Measurements from ENCODE around the gene ETFB. TPM values are rescaled to one million over a fixed set of nuclear protein-coding genes. Genes with fewer than 3 reads are reported as not detected.

The ETFB gene
- total RNA-seq, 1 experiment from 2014 or later, result 497 TPM

GRCh38 chr19:51356159-51356801, 9.9 kb downstream of the ETFB start:
- in situ Hi-C loops (cut with HindIII; ENCODE audit: low pct_unique_long_range_greater_than_20kb, low sequenced_read_pairs), result no loop called here
- no peak for DNase-seq (ENCODE audit: low read depth)

GRCh38 chr19:51354742-51355148, 11.4 kb downstream of the ETFB start:
- DNase-seq (ENCODE audit: low read depth), result no peak
- in situ Hi-C loops (cut with HindIII; ENCODE audit: low pct_unique_long_range_greater_than_20kb, low sequenced_read_pairs), result no loop called here

DNA sequence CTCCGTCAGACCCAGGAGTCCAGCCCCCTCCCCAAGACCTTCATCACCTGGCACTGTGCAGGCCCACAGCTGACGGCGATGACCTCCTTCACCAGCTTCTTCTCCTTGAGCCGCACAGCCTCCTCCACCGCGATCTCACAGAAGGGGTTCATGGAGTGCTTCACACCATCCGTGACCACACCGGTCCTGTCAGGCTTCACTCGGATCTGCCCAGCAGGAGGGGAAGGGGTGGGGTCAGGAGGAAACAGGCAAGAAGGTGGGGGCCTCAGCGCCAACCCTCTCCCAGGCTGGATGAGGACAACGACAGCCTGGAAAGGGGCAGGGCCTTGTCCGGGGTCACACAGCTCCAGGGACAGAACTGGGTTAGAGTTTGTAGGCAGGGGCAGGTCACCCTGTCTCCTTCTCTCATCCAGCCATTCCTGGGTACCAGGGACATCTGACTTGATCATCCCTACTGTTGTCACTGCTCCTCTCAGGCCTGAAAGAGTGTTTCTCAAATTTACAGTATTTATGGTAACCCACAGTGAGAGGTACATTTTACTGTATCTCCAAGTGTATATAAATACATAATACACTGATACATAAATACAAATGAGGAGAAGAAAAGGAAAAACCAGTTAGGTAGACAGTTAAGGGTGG, 12.0 kb downstream of the ETFB start:
- no peak for DNase-seq (ENCODE audit: low read depth)
- in situ Hi-C loops (cut with HindIII; ENCODE audit: low pct_unique_long_range_greater_than_20kb, low sequenced_read_pairs), result no loop called here

- no peak for DNase-seq (ENCODE audit: low read depth)
- in situ Hi-C loops (cut with HindIII; ENCODE audit: low pct_unique_long_range_greater_than_20kb, low sequenced_read_pairs), result no loop called here
Measured at GRCh38 chr19:51352783-51353360, 13.3 kb downstream of the ETFB start.

DNA sequence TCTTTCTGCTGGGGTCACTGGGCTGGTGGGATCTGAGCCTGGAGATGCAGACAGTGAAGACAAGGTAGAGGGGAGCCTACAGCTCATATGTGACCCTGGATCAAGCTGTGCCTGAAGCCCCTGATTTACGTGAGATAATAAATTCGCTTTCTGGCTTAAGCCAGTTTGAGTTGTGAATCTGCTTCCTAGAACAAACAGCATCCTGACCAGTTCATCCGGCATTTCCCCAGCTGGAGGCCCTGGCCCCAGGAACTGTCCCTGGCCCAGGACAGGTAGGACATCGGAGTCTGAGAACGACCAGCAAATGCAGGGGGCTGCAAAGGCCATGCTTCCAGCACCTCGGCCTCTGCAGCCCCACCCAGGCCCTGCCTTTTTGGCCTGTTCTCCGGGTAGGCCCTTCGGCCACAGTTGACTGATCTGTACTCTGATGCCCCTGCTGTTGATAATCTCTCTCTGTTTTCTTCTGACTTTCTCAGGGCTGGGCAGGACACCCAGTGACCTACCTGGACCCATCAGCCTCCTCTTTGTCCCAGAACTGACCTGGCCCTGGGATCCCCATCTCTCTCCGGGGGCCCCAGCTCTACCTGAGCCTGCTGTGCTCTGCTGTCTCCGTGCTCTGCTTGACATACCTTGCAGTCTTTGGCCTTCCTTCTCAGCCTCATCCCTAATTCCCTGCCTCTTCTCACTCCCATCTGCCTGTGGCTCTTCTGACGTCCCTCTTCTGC, 14.8 kb downstream of the ETFB start:
- in situ Hi-C loops (cut with HindIII; ENCODE audit: low pct_unique_long_range_greater_than_20kb, low sequenced_read_pairs), result no loop called here
- DNase-seq (ENCODE audit: low read depth), result no peak

DNA sequence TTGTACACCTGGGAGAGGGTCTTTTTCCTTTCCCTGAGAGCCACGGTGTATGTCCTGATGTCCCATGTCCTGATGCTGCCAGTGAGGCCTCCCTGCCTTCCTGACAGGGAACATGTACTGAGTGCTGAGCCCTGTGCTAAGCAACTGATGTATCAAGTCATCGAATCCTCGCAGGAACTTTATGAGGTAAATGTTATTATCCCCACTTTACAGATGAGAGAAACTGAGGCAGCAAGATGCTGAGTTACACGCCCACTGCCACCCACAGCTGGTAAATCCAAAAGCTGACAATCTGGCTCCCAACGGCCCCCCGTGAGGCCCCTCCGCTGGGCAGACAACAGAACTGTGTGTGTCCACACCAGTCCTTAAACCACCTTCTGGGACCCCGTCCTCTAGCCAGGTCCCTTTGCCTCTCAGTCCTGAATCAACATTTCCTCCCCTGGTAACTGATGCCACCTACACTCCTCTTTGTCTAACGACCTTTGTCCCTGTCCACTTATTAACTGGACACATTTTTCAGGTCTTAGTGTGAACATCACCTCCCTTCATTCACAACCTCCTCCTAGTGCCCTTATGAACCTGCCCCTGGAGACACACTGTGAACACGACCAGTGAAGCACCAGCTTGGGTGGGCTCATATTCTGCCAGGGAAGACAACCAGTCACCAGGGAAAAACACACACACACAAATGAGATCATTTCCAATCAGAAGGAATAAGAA, 18.8 kb downstream of the ETFB start:
- in situ Hi-C loops (cut with HindIII; ENCODE audit: low pct_unique_long_range_greater_than_20kb, low sequenced_read_pairs), result no loop called here
- DNase-seq (ENCODE audit: low read depth), result peak; percentile 79

- in situ Hi-C loops (cut with HindIII; ENCODE audit: low pct_unique_long_range_greater_than_20kb, low sequenced_read_pairs), result no loop called here
Measured at GRCh38 chr19:51346742-51347141, 19.4 kb downstream of the ETFB start.

GRCh38 chr19:51345076-51345620, 21.0 kb downstream of the ETFB start:
- DNase-seq (ENCODE audit: low read depth), result no peak
- in situ Hi-C loops (cut with HindIII; ENCODE audit: low pct_unique_long_range_greater_than_20kb, low sequenced_read_pairs), result no loop called here

More at GRCh38 chr19:51346742-51347141, 19.4 kb downstream of the ETFB start:
- DNase-seq (ENCODE audit: low read depth), result no peak

DNA sequence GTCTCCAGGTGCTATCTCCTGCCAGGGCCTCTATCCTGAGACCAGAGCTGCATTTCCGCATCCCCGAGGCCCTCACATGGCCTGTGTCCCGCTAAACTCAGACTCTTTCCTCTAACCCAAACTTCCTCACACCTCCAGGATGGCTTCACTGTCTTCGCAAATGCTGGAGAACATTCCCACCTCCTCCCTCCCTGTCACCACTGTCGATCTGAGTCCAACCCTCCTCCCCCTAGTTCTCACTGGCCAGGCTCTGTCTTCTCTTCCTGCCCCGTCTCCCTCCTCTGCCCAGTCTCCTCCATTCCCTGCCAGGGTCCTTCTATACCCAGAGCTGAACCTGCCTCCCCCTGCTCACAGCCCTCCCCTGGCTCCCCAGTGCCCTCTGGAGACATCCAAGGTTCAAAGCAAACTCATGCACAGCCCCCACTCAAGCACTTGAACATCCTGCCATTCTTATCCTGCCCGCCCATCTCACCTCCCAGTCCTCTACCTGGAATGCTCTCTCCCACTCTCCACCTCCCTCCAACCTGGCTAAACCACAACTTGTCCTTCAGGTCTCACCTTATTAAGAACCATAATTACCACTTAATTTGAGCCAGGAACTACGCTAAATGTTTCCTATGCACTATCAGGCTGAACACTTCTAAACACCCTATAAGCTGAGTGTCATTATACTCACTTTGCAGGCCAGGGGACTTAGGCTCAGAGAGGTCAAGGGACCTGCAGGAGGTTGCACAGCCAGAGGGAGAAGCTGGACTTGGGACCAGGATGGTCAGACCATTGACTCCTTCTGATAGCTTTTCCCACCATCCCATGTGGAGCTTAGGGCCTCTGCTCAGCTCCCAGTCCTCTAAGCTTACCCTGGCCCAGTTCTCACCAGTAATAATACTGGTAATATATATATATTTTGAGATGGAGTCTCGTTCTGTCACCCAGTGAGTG, 23.3 kb downstream of the ETFB start:
- no peak for DNase-seq (ENCODE audit: low read depth)
- in situ Hi-C loops (cut with HindIII; ENCODE audit: low pct_unique_long_range_greater_than_20kb, low sequenced_read_pairs), result no loop called here

DNA sequence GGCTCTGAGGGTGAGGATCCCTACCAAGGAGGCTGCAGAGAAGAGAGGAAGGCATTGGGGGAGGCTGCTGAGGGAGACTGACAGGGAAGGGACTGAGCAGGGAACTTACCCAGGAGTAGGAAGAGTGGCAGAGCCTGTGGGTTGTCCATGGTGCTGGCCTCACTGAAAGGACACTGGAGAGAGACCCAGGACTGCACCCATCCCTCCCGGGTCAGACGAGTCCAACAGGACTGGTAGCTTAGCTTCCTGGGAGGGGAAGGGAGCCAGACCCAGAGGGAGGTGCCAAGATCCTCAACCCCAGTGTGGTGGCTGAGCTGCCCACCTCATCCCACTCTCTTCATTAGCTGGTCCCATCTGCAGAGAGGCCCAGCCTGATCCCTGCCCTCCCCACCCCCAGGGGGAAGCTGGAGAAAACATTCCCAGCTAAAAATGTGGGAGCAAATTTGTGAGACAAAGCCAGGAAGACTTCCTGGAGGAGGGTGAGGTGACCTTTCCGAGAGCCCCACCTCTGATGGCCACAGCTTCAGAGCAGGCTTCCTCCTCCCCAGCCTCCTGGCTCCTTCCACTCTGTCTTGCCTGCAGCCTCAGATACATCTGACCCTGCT, 24.1 kb downstream of the ETFB start, which contains the start of gene VSIG10L:
VSIG10L (minus strand) TSS at position 164 of the 605 bp plus-strand sequence; CDS start at position 149, 15 bp downstream.
- in situ Hi-C loops (cut with HindIII; ENCODE audit: low pct_unique_long_range_greater_than_20kb, low sequenced_read_pairs), result no loop called here
- no peak for DNase-seq (ENCODE audit: low read depth)

DNA sequence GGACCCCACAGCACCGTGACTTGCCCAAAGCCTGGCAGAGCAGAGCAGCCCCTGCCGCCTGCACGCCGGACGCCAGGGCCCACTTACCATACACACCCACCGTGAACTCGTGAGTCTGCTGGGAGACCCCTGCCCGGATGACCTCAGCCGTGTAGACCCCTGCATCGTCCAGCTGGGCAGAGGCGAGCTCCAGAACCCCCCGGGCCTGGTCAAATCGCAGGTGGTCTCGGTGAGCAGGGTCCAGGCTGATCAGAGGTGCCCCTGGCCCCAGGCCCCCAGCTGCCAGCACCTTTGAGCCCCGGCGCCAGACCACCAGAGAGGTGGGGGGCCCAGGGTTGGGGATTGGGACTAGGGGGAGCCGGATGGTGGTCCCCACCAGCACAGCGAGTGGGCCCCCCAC, 25.1 kb downstream of the ETFB start:
- in situ Hi-C loops (cut with HindIII; ENCODE audit: low pct_unique_long_range_greater_than_20kb, low sequenced_read_pairs), result no loop called here

GRCh38 chr19:51339687-51340656, 26.2 kb downstream of the ETFB start:
- DNase-seq (ENCODE audit: low read depth), result peak; percentile 95
- in situ Hi-C loops (cut with HindIII; ENCODE audit: low pct_unique_long_range_greater_than_20kb, low sequenced_read_pairs), result no loop called here

More for the DNA sequence above, 25.1 kb downstream of the ETFB start:
- no peak for DNase-seq (ENCODE audit: low read depth)

DNA sequence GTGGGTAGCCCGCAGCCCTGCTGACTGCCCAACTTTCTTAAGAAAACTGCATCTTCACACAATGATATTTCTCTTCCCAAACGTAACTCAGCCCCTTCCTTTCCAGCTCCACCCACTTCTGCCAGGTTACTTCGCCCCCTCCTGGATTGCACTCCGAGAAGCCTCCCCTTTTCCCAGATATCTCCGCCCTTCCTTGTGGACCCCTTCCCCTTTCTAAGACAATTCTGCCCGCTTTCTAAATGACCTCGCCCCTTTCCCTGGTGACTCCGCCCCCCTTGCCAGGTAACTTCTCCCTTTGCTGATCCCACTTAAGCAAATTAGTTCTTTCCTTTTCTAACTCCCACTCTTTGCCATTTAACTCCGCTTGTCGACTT, 26.9 kb downstream of the ETFB start:
- peak; percentile 85 for DNase-seq (ENCODE audit: low read depth)
- in situ Hi-C loops (cut with HindIII; ENCODE audit: low pct_unique_long_range_greater_than_20kb, low sequenced_read_pairs), result no loop called here

- in situ Hi-C loops (cut with HindIII; ENCODE audit: low pct_unique_long_range_greater_than_20kb, low sequenced_read_pairs), result no loop called here
- peak; percentile 92 for DNase-seq (ENCODE audit: low read depth)
Measured at GRCh38 chr19:51338563-51339312, 27.4 kb downstream of the ETFB start.

GRCh38 chr19:51337861-51338562, 28.2 kb downstream of the ETFB start:
- in situ Hi-C loops (cut with HindIII; ENCODE audit: low pct_unique_long_range_greater_than_20kb, low sequenced_read_pairs), result no loop called here
- no peak for DNase-seq (ENCODE audit: low read depth)
